ENCODE measurements around the gene TLR8.

DNA sequence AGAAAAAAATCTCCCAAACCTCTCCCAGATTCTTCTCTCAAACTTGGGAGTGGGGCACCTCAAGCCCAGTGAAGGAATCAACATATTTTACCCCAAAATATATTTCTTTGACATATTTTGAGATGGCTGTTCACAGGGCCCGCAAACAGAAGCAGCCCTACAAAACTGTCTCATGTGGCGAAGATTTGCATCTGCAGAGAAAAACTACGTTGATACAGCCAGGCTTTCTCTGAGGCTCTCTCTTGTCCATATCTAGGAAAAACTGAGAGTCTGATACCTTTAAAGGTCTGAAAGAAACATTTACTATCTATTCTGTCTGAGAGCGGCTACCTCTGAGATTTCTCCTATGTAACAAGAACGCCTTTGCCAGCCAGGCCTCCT lies 45.2 kb downstream of the TLR8 start:
- TF ChIP-seq GATA2 (IDR thresholded peaks at IDR 0.05; ENCODE audit: low read depth, low read length), result no peak
- TF ChIP-seq GATA3 (IDR thresholded peaks at IDR 0.05; ENCODE audit: low read depth, low read length), result no peak
